NCI-H2171 treated with DMSO at 0.1 percent for 48 hours (cell line): Measurements from ENCODE around the gene FAM118B.

ENCODE experiments used
- DNase-seq: peaks from one replicate; lab custom pipeline; 2025; lab: John Stamatoyannopoulos, UW

The FAM118B gene

GRCh38 chr11:126186708-126187529, 24.7 kb upstream of the FAM118B start:
- DNase-seq = no peak

- no peak for DNase-seq
Observed at GRCh38 chr11:126188332-126189108, 23.1 kb upstream of the FAM118B start.

- no peak for DNase-seq
Observed at GRCh38 chr11:126189109-126189929, 22.3 kb upstream of the FAM118B start.

- no peak for DNase-seq
Observed at GRCh38 chr11:126190792-126191191, 20.8 kb upstream of the FAM118B start.

- DNase-seq = no peak
Observed at GRCh38 chr11:126191379-126192073, 20.1 kb upstream of the FAM118B start.

- no peak for DNase-seq
Observed at GRCh38 chr11:126192361-126192760, 19.2 kb upstream of the FAM118B start.

GRCh38 chr11:126193038-126193478, 18.5 kb upstream of the FAM118B start:
- DNase-seq = no peak

- peak; percentile 34 for DNase-seq
Observed at GRCh38 chr11:126194121-126194543, 17.4 kb upstream of the FAM118B start.

GRCh38 chr11:126195119-126195518, 16.5 kb upstream of the FAM118B start:
- no peak for DNase-seq

- DNase-seq = no peak
Observed at GRCh38 chr11:126197277-126197939, 14.2 kb upstream of the FAM118B start.

GRCh38 chr11:126198648-126199047, 12.9 kb upstream of the FAM118B start:
- no peak for DNase-seq

GRCh38 chr11:126202646-126203359, 8.8 kb upstream of the FAM118B start:
- no peak for DNase-seq

- no peak for DNase-seq
Observed at GRCh38 chr11:126205359-126205758, 6.2 kb upstream of the FAM118B start.

GRCh38 chr11:126207896-126208295, 3.7 kb upstream of the FAM118B start:
- no peak for DNase-seq

GRCh38 chr11:126210871-126211235, 729 bp upstream of the FAM118B start:
- no peak for DNase-seq

GRCh38 chr11:126212089-126212660, 593 bp downstream of the FAM118B start:
- DNase-seq = no peak

- DNase-seq = no peak
Observed at GRCh38 chr11:126214441-126214840, 2.9 kb downstream of the FAM118B start.

- no peak for DNase-seq
Observed at GRCh38 chr11:126214841-126215240, 3.3 kb downstream of the FAM118B start.

- DNase-seq = no peak
Observed at GRCh38 chr11:126216526-126217305, 5.1 kb downstream of the FAM118B start.
